Liver (tissue), 9 donors: ENCODE measurements around the gene CHST12. TPM values are rescaled to one million over a fixed set of nuclear protein-coding genes. Genes with fewer than 3 reads are reported as not detected.
A peak's percentile ranks its signal among the peaks of the same experiment; 100 is the strongest.
"Not testable (repeated sequence)": the region's sequence is repeated elsewhere in the genome, so short reads cannot be mapped to it uniquely, and the experiment has no call there.

ENCODE experiments used
- DNase-seq: peaks from one replicate; pipeline ENCODE4 v3.0.0-alpha.2; 2017; ENCODE audit warnings: low spot score
- H3K27ac ChIP-seq, 2 donors: one replicate each; pipeline ENCODE4 v1.7.0; 2013; ENCODE audit warnings: inconsistent platforms in 2 of 2, low read length in 2 of 2, control low read depth in 1 of 2, low read depth in 1 of 2, mild to moderate bottlenecking in 1 of 2
- H3K27me3 ChIP-seq, 4 donors: one replicate each; pipeline versions ENCODE4 v1.6.1 to v1.7.0; 2013; ENCODE audit warnings: low read length in 3 of 4, inconsistent platforms in 1 of 4, mild to moderate bottlenecking in 1 of 4, moderate library complexity in 1 of 4; ENCODE audit not compliant: control insufficient read depth in 4 of 4, insufficient read depth in 4 of 4
- H3K36me3 ChIP-seq, 4 donors: one replicate each; pipeline versions ENCODE4 v1.6.1 to v1.7.0; 2013; ENCODE audit warnings: low read length in 3 of 4, mild to moderate bottlenecking in 3 of 4, low read depth in 1 of 4, moderate library complexity in 1 of 4; ENCODE audit not compliant: control insufficient read depth in 4 of 4, insufficient read depth in 3 of 4
- H3K4me1 ChIP-seq, 4 donors: one replicate each; pipeline versions ENCODE4 v1.6.1 to v1.7.0; 2013; ENCODE audit warnings: low read length in 3 of 4, mild to moderate bottlenecking in 3 of 4, moderate library complexity in 1 of 4; ENCODE audit not compliant: control insufficient read depth in 4 of 4, insufficient read depth in 4 of 4
- H3K4me3 ChIP-seq, 3 donors: one replicate each; pipeline versions ENCODE4 v1.6.1 to v1.7.0; 2013; ENCODE audit warnings: low read length in 3 of 3, control low read depth in 1 of 3, low read depth in 1 of 3, mild to moderate bottlenecking in 1 of 3
- H3K9ac ChIP-seq, 2 donors: one replicate each; pipeline ENCODE4 v1.7.0; 2013; ENCODE audit warnings: low read length in 2 of 2, mild to moderate bottlenecking in 2 of 2, moderate library complexity in 2 of 2, control low read depth in 1 of 2, low read depth in 1 of 2
- H3K9me3 ChIP-seq, 4 donors: one replicate each; pipeline versions ENCODE4 v1.6.1 to v1.7.0; 2013; ENCODE audit warnings: low read length in 3 of 4; ENCODE audit not compliant: control insufficient read depth in 4 of 4
- EGR1 ChIP-seq, 2 donors: IDR thresholded peaks; 2 replicates each; pipeline ENCODE4 v1.6.1; 2016 to 2018; ENCODE audit warnings: antibody characterized with exemption in 2 of 2, low read depth in 2 of 2
- FOXA1 ChIP-seq: IDR thresholded peaks from 2 replicates; pipeline ENCODE4 v1.6.1; 2016; ENCODE audit warnings: antibody characterized with exemption
- FOXA2 ChIP-seq: IDR thresholded peaks from 2 replicates; pipeline ENCODE4 v1.6.1; 2016; ENCODE audit warnings: antibody characterized with exemption
- HNF4A ChIP-seq, 2 donors: conservative IDR thresholded peaks; 2 replicates each; pipeline ENCODE4 v1.6.1; 2016; ENCODE audit warnings: antibody characterized with exemption in 2 of 2, mild to moderate bottlenecking in 2 of 2
- HNF4G ChIP-seq: IDR thresholded peaks from 2 replicates; pipeline ENCODE4 v1.6.1; 2016; ENCODE audit warnings: antibody characterized with exemption
- JUND ChIP-seq, 2 donors: IDR thresholded peaks; 2 replicates each; pipeline ENCODE4 v1.6.1; 2016; ENCODE audit warnings: antibody characterized with exemption in 2 of 2
- NR2F2 ChIP-seq: IDR thresholded peaks from 2 replicates; pipeline ENCODE4 v1.6.1; 2016; ENCODE audit warnings: antibody characterized with exemption
- RXRA ChIP-seq, 2 donors: IDR thresholded peaks; 2 replicates each; pipeline ENCODE4 v1.6.1; 2017 to 2018; ENCODE audit warnings: antibody characterized with exemption in 2 of 2, mild to moderate bottlenecking in 1 of 2
- TAF1 ChIP-seq: conservative IDR thresholded peaks from 2 replicates; pipeline ENCODE4 v1.6.1; 2016; ENCODE audit warnings: antibody characterized with exemption, mild to moderate bottlenecking
- WGBS: extraction: QIAGEN DNeasy Blood & Tissue Kit; methylation state at CpG from one replicate; pipeline ENCODE4 v1.1.7; 2013; 5-methylcytosine and 5-hydroxymethylcytosine counted together
- polyA plus RNA-seq, 2 donors: library from polyadenylated mRNA; stranded (reverse) in 1 of 2; unstranded in 1 of 2; fragments of 200-250 nt in 1 of 2; fragments of >200 nt in 1 of 2; fragmentation: Nextera tagmentation in 1 of 2; extraction: Ambion mirVana in 1 of 2; gene quantifications; one replicate each; pipeline versions ENCODE4 v1.2.1 to v1.2.3, GENCODE V29; 2013 to 2015
- total RNA-seq, 2 donors: library from RNA; depleted of rRNA; stranded (reverse); fragments of >200 nt; gene quantifications; one replicate each; pipeline ENCODE4 v1.2.3, GENCODE V29; 2014
- TF ChIP-seq, protein P1 (sequence below): IDR thresholded peaks from 2 replicates; pipeline ENCODE4 v1.6.1; 2016; ENCODE audit warnings: antibody characterized with exemption
- TF ChIP-seq, protein P2 (sequence below): IDR thresholded peaks from 2 replicates; pipeline ENCODE4 v1.6.1; 2016; ENCODE audit warnings: antibody characterized with exemption
- donor health status: healthy.
- donor health status: healthy.
- donor health status: healthy.
- donor health status: healthy.
- donor health status: healthy.

Gene CHST12
- total and polyA plus RNA-seq, 4 donors: 3.2 to 11.9 (median 5.2) TPM

DNA sequence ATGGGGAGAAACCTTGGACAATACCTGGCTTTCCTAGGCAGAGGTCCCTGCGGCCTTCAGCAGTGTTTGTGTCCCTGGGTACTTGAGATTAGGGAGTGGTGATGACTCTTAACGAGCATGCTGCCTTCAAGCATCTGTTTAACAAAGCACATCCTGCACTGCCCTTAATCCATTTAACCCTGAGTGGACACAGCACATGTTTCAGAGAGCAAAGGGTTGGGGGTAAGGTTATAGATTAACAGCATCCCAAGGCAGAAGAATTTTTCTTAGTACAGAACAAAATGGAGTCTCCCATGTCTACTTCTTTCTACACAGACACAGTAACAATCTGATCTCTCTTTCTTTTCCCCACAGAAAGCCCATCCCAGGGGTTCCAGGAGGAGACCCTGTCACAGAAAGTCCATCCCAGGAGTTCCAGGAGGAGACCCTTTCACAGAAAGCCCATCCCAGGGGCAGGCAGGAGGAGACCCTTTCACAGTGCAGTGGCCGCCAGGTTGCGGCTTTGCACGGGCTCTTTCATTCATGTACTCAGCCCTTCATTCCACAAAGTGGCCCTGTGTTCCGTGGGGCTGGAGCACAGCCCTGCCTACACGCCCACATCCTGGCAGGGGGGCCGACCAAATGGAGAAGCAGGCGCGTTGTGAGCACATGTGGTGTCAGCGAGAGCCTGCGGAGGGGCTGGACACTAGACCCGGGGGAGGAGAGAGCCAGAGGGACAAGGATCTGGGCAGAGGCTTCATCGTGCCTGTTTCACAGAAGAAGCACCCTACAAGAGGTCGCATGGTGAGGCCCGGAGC is 13.2 kb upstream of the CHST12 start:
- H3K27me3 ChIP-seq, H3K4me3 ChIP-seq, H3K4me1 ChIP-seq, H3K36me3 ChIP-seq, H3K9ac ChIP-seq, H3K9me3 ChIP-seq, DNase-seq, H3K27ac ChIP-seq: not testable (repeated sequence)
- peak in 1 of 2 donors; percentile 18 for TF ChIP-seq RXRA (IDR thresholded peaks at IDR 0.05)
- 70% methylated on average over 16 of the region's 16 CpGs for WGBS

DNA sequence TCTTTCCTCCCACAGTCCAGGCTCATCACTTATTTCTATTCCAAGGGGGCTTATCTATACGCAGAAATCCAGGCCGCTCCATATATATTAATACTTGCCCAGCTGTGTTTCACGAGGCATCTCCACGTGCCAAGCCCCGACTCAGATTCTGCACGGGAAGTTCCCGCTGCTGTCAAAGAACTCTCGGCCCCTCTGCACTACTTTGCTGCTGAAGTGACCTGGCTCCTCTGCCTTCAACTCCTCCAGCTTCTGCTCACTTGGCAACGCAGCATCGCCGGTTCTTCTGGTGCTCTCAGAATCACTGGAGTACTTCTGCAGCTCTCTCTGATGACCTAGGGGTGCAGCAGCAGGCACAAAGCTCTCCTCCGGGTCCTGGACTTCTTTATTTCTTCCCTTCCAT is 9.7 kb upstream of the CHST12 start:
- Histone ChIP-seq H3K9me3 (no peaks in the 10 kb centered on the region), H3K36me3 (no peaks in the 10 kb centered on the region), H3K4me1 (no peaks in the 10 kb centered on the region), H3K27ac (no peak overlapping the region), H3K9ac (no peak overlapping the region), H3K27me3 (no peaks in the 10 kb centered on the region), H3K4me3 (no peak overlapping the region)
- WGBS: 73% methylated on average over 12 of the region's 12 CpGs
- TF ChIP-seq RXRA (IDR thresholded peaks at IDR 0.05) (peak in 1 of 2 donors; percentile 21), JUND (IDR thresholded peaks at IDR 0.05) (no peak)
- DNase-seq: no peak

DNA sequence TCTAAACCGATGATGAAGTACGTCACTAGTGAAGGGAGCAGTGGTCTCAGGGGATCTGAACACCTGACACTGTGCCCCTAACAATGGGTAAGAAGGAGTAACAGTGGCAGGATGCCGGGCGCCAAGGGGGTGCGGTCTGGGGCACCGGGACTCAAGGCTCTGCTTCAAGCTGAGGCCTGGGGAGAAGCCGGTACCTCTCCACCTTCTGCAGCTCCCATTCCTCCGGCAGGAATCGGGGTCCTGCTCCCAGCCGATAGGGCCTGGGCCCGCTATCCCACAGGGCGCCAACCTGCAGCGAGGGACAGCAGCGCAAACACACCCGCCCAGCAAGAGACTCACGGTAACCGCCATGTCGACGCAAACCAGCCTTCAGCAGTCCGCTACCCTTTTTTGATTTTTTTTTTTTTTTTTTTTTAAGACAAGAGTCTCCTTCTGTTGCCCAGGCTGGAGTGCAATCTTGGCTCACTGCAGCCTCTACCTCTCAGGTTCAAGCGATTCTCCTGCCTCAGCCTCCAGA is 8.8 kb upstream of the CHST12 start:
- no peak for DNase-seq
- WGBS: 94% methylated on average over 21 of the region's 21 CpGs
- H3K9ac ChIP-seq: no peak overlapping the region
- H3K4me3 ChIP-seq: no peak overlapping the region
- H3K27me3 ChIP-seq: no peaks in the 10 kb centered on the region
- TF ChIP-seq TAF1: no peak
- TF ChIP-seq HNF4A (conservative IDR thresholded peaks at IDR 0.05): no peak
- TF ChIP-seq, protein P1, sequence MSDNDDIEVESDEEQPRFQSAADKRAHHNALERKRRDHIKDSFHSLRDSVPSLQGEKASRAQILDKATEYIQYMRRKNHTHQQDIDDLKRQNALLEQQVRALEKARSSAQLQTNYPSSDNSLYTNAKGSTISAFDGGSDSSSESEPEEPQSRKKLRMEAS: no peak
- TF ChIP-seq HNF4G: no peak
- TF ChIP-seq NR2F2: no peak
- no peak overlapping the region for H3K27ac ChIP-seq
- H3K36me3 ChIP-seq: no peaks in the 10 kb centered on the region
- no peaks in the 10 kb centered on the region for H3K9me3 ChIP-seq
- peaks cover 0 to 3% (median under 1%) of the 10 kb centered on the region in 4 donors for H3K4me1 ChIP-seq

DNA sequence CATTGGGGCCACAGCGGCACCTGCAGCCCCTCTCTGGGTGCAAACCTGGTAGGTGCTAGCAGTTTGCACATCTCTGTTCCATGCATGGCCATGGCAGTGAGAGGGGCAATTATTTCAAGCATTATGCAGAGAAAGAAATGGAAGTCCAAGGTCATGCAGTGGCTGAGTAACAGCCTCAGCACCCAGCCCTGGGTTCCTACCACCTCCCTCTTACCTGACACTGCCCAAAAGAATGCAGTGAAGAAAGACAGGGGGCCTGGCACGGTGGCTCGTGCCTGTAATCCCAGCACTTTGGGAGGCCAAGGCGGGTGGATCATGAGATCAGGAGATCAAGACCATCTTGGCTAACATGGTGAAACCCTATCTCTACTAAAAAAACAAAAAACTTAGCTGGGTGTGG is 4.9 kb upstream of the CHST12 start:
- Histone ChIP-seq H3K27me3 (no peaks in the 10 kb centered on the region), H3K36me3 (no peaks in the 10 kb centered on the region), H3K27ac (no peak overlapping the region), H3K9me3 (no peaks in the 10 kb centered on the region), H3K4me3 (no peak overlapping the region), H3K9ac (no peak overlapping the region), H3K4me1 (peaks cover 4 to 16% (median 9%) of the 10 kb centered on the region in 4 donors)
- no peak for DNase-seq
- WGBS: 96% methylated on average over 4 of the region's 4 CpGs
- TF ChIP-seq NR2F2 (no peak), EGR1 (IDR thresholded peaks at IDR 0.05; ENCODE audit: low read depth in 2 of 2) (no peak), FOXA1 (no peak), HNF4G (no peak), JUND (IDR thresholded peaks at IDR 0.05) (no peak), FOXA2 (no peak)
- TF ChIP-seq, protein P2, sequence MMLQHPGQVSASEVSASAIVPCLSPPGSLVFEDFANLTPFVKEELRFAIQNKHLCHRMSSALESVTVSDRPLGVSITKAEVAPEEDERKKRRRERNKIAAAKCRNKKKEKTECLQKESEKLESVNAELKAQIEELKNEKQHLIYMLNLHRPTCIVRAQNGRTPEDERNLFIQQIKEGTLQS: no peak
- TF ChIP-seq, protein P1: no peak
